Measurements from ENCODE around the gene PIF1. TPM values are rescaled to one million over a fixed set of nuclear protein-coding genes. Genes with fewer than 3 reads are reported as not detected.

PIF1 gene
- total and polyA plus RNA-seq, 2 of the 4 experiments (the other 2 are of a cell fraction) = 3.9 to 19.9 TPM

DNA sequence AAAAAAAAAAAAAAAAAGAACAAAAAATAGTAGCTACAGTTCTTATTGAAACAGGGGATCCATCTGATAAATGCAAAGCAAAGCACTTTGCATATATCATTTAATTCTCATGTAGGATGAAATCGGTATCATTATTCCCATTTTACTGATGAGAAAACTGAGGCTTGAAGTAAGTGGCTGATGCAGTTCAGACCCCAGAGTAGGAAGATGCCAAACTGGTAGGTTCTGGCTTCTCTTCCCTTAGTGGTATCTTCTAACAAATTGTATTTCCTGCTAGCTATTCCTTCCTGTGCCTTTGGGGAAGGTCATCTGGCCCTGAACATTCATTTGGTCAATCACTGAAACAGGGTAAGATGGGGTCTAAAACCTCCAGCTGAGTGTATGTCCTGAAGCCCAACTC lies 21.9 kb downstream of the PIF1 start:
- H3K23ac ChIP-seq (ENCODE audit: low read depth, low read length) = no peak overlapping the region
- H3K18ac ChIP-seq (ENCODE audit: low read depth, low read length) = no peak overlapping the region
- dilution Hi-C loops (cut with HindIII; ENCODE audit: low sequenced_read_pairs, unreplicated experiment) (no loop called here), in situ Hi-C loops (cut with MboI; ENCODE audit: low sequenced_read_pairs) (no loop called here), intact Hi-C loops (cut with micrococcal nuclease) (no loop called here)
- H3K27ac ChIP-seq (ENCODE audit: insufficient read depth, low read length) = no peak overlapping the region
- no peak overlapping the region for H3K4me2 ChIP-seq (ENCODE audit: low read depth, low read length)
- no peaks in the 10 kb centered on the region for H4K20me1 ChIP-seq (ENCODE audit: insufficient read depth, low read length)
- no CpG with 5 or more reads among the region's 1 CpG for WGBS, 2 experiments (ENCODE audit: extremely low coverage in 2 of 2, insufficient read length in 1 of 2)
- ATAC-seq (ENCODE audit: low read depth) (no peak), DNase-seq (no peak)
- peaks cover 6% of the 10 kb centered on the region for H3K4me1 ChIP-seq (ENCODE audit: control insufficient read depth, insufficient read depth, low read length)
- ChIA-PET CTCF (no interaction called here), POLR2A (ENCODE audit: unreplicated experiment) (no interaction called here)
- no peak overlapping the region for H3K14ac ChIP-seq (replicated peaks; ENCODE audit: low read depth, low read length)
- H4K5ac ChIP-seq (ENCODE audit: low read depth, low read length) = no peak overlapping the region
- no peaks in the 10 kb centered on the region; the same call in 1 of the 2 replicates for H3K27me3 ChIP-seq (ENCODE audit: control insufficient read depth, insufficient read depth, low read length)
- no peak overlapping the region for H2AK9ac ChIP-seq (replicated peaks; ENCODE audit: low read depth, low read length, poor library complexity)
- no peak overlapping the region for H2AK5ac ChIP-seq (ENCODE audit: low read depth, low read length)
- H3K9me1 ChIP-seq (ENCODE audit: insufficient read depth, low read length) = peaks cover 4% of the 10 kb centered on the region; the same call in 1 of the 2 replicates
- H3K79me1 ChIP-seq (ENCODE audit: low read depth in 1 of 2, low read length in 2 of 2) = no peaks in the 10 kb centered on the region
- TF ChIP-seq, protein P1, sequence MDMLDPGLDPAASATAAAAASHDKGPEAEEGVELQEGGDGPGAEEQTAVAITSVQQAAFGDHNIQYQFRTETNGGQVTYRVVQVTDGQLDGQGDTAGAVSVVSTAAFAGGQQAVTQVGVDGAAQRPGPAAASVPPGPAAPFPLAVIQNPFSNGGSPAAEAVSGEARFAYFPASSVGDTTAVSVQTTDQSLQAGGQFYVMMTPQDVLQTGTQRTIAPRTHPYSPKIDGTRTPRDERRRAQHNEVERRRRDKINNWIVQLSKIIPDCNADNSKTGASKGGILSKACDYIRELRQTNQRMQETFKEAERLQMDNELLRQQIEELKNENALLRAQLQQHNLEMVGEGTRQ (IDR thresholded peaks at IDR 0.05; ENCODE audit: low read depth, low read length) = no peak
- TF ChIP-seq, protein P2, sequence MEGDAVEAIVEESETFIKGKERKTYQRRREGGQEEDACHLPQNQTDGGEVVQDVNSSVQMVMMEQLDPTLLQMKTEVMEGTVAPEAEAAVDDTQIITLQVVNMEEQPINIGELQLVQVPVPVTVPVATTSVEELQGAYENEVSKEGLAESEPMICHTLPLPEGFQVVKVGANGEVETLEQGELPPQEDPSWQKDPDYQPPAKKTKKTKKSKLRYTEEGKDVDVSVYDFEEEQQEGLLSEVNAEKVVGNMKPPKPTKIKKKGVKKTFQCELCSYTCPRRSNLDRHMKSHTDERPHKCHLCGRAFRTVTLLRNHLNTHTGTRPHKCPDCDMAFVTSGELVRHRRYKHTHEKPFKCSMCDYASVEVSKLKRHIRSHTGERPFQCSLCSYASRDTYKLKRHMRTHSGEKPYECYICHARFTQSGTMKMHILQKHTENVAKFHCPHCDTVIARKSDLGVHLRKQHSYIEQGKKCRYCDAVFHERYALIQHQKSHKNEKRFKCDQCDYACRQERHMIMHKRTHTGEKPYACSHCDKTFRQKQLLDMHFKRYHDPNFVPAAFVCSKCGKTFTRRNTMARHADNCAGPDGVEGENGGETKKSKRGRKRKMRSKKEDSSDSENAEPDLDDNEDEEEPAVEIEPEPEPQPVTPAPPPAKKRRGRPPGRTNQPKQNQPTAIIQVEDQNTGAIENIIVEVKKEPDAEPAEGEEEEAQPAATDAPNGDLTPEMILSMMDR (conservative IDR thresholded peaks at IDR 0.05; ENCODE audit: low read depth, low read length) = no peak
- TF ChIP-seq RFX5 (IDR thresholded peaks at IDR 0.05; ENCODE audit: low read depth, low read length) (no peak), MXI1 (IDR thresholded peaks at IDR 0.05; ENCODE audit: borderline replicate concordance, low read depth, low read length) (no peak), RCOR1 (IDR thresholded peaks at IDR 0.05; ENCODE audit: insufficient replicate concordance, low read length) (no peak), MAZ (IDR thresholded peaks at IDR 0.05; ENCODE audit: borderline replicate concordance, low read depth, low read length) (no peak)
- H3K36me3 ChIP-seq (ENCODE audit: control insufficient read depth, insufficient read depth, low read length) = no peaks in the 10 kb centered on the region
- H2AFZ ChIP-seq (replicated peaks; ENCODE audit: low read length, poor library complexity) = no peak overlapping the region
- H3K9me3 ChIP-seq (ENCODE audit: control insufficient read depth, insufficient read depth, low read length) = no peaks in the 10 kb centered on the region
- no peak overlapping the region for H4K8ac ChIP-seq (ENCODE audit: low read depth in 2 of 2, low read length in 2 of 2)
- no peak overlapping the region for H4K91ac ChIP-seq (ENCODE audit: insufficient read depth, low read depth, low read length)
- H3K56ac ChIP-seq (ENCODE audit: extremely low read depth, insufficient read depth, low read length) = no peak overlapping the region
- H2BK15ac ChIP-seq (ENCODE audit: low read depth, low read length) = no peak overlapping the region
- no peak overlapping the region for H2BK120ac ChIP-seq (ENCODE audit: low read depth, low read length)
- no peak overlapping the region for H3K9ac ChIP-seq (ENCODE audit: low read depth, low read length)
- no TSS peak for BruUV-seq (replicated peaks)
- H2BK5ac ChIP-seq (ENCODE audit: low read depth, low read length, poor library complexity, severe bottlenecking) = no peak overlapping the region
- no peak overlapping the region for H3K4ac ChIP-seq (ENCODE audit: low read depth, low read length)
- H2BK20ac ChIP-seq (ENCODE audit: low read depth, low read length) = no peak overlapping the region
- H3K4me3 ChIP-seq (ENCODE audit: insufficient read depth, low read depth, low read length) = no peak overlapping the region

Data from IMR-90 (cell line).